Osteoblast (primary cell): Measurements from ENCODE around the gene UNCX. TPM values are rescaled to one million over a fixed set of nuclear protein-coding genes. Genes with fewer than 3 reads are reported as not detected.
"Not testable (repeated sequence)": the region's sequence is repeated elsewhere in the genome, so short reads cannot be mapped to it uniquely, and the experiment has no call there.

ENCODE experiments used
- DNase-seq: peaks from one replicate; pipeline ENCODE4 v3.0.0; 2011; ENCODE audit warnings: low spot score, mixed read lengths; ENCODE audit not compliant: insufficient read length; ENCODE audit errors: missing footprints
- H2AFZ ChIP-seq: 2 replicates; pipeline ENCODE4 v1.6.0; 2011; ENCODE audit warnings: mild to moderate bottlenecking, low read length
- H3K27ac ChIP-seq: 2 replicates; pipeline ENCODE4 v1.5.1; 2011; ENCODE audit warnings: mild to moderate bottlenecking, low read depth, low read length, moderate library complexity
- H3K27me3 ChIP-seq: 2 replicates; pipeline ENCODE4 v1.6.0; 2012; ENCODE audit warnings: mild to moderate bottlenecking, control low read depth, inconsistent platforms, low read length, moderate library complexity; ENCODE audit not compliant: insufficient read depth
- H3K36me3 ChIP-seq: 2 replicates; pipeline ENCODE4 v1.5.1; 2011; ENCODE audit warnings: mild to moderate bottlenecking, low read length, control low read depth, moderate library complexity; ENCODE audit not compliant: insufficient read depth
- H3K4me1 ChIP-seq: 2 replicates; pipeline ENCODE4 v1.5.1; 2011; ENCODE audit warnings: mild to moderate bottlenecking, low read length, control low read depth, moderate library complexity; ENCODE audit not compliant: insufficient read depth
- H3K4me2 ChIP-seq: 2 replicates; pipeline ENCODE4 v1.6.0; 2011; ENCODE audit warnings: mild to moderate bottlenecking, low read length; ENCODE audit not compliant: insufficient read depth
- H3K4me3 ChIP-seq: fragments of 200-600 bp; sonication (generic); 3 replicates; pipeline ENCODE4 v1.5.1; 2012; ENCODE audit warnings: mild to moderate bottlenecking, low read length, inconsistent platforms; ENCODE audit not compliant: insufficient read depth
- H3K79me2 ChIP-seq: 2 replicates; pipeline ENCODE4 v1.6.0; 2012; ENCODE audit warnings: mild to moderate bottlenecking, low read length, control low read depth, inconsistent platforms; ENCODE audit not compliant: insufficient read depth
- H3K9me3 ChIP-seq: 2 replicates; pipeline ENCODE4 v1.5.1; 2011; ENCODE audit warnings: low read depth, low read length, control low read depth
- H4K20me1 ChIP-seq: 2 replicates; pipeline ENCODE4 v1.6.0; 2012; ENCODE audit warnings: mild to moderate bottlenecking, low read length, control low read depth; ENCODE audit not compliant: insufficient read depth
- total RNA-seq: library from RNA; depleted of rRNA; stranded (reverse); fragments of >200 nt; gene quantifications from 2 replicates; pipeline ENCODE4 v1.2.3, GENCODE V29; 2012
- TF ChIP-seq, protein P1 (sequence below): IDR thresholded peaks from 2 replicates; pipeline ENCODE4 v1.5.1; 2011; ENCODE audit warnings: mild to moderate bottlenecking, low read depth, low read length, moderate library complexity; ENCODE audit errors: extremely low read depth

UNCX gene
- total RNA-seq, 1 donor = not detected

DNA sequence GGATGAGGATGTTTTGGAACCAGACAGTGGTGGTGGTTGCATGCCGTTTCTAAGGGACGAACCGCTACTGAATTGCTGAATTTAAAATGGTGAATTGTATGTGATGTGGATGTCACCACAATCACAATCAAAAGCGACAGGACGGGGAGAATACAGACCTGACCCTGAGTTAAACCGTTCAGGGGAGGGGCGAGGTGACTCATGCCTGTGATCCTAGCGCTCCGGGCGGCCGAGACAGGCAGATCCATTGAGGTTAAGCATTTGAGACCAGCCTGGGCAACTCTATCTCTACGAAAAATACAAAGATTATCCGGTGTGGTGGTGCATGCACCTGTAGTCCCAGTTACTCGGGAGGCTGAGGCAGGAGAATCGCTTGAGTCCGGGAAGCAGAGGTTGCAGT lies 46.4 kb downstream of the UNCX start:
- TF ChIP-seq, protein P1, sequence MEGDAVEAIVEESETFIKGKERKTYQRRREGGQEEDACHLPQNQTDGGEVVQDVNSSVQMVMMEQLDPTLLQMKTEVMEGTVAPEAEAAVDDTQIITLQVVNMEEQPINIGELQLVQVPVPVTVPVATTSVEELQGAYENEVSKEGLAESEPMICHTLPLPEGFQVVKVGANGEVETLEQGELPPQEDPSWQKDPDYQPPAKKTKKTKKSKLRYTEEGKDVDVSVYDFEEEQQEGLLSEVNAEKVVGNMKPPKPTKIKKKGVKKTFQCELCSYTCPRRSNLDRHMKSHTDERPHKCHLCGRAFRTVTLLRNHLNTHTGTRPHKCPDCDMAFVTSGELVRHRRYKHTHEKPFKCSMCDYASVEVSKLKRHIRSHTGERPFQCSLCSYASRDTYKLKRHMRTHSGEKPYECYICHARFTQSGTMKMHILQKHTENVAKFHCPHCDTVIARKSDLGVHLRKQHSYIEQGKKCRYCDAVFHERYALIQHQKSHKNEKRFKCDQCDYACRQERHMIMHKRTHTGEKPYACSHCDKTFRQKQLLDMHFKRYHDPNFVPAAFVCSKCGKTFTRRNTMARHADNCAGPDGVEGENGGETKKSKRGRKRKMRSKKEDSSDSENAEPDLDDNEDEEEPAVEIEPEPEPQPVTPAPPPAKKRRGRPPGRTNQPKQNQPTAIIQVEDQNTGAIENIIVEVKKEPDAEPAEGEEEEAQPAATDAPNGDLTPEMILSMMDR = no peak

DNA sequence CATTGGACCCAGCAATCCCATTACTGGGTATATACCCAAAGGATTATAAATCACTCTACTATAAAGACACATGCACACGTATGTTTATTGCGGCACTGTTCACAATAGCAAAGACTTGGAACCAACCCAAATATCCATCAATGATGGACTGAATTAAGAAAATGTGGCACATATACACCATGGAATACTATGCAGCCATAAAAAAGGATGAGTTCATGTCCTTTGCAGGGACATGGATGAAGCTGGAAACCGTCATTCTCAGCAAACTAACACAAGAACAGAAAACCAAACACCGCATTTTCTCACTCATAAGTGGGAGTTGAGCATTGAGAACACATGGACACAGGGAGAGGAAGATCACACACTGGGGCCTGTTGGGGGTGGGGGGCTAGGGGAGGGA lies 47.2 kb downstream of the UNCX start:
- H3K27me3 ChIP-seq = peaks cover 15% of the 10 kb centered on the region
- not testable (repeated sequence) for H3K36me3 ChIP-seq, H2AFZ ChIP-seq, H3K4me1 ChIP-seq, H3K4me3 ChIP-seq, DNase-seq, H3K27ac ChIP-seq, H4K20me1 ChIP-seq, H3K9me3 ChIP-seq, H3K79me2 ChIP-seq, H3K4me2 ChIP-seq

More for the DNA sequence above, 46.4 kb downstream of the UNCX start:
- no peak overlapping the region for H3K4me3 ChIP-seq
- H3K4me2 ChIP-seq = no peak overlapping the region
- H3K27me3 ChIP-seq = peaks cover 15% of the 10 kb centered on the region
- H3K4me1 ChIP-seq = no peaks in the 10 kb centered on the region
- H3K79me2 ChIP-seq = no peaks in the 10 kb centered on the region
- H3K9me3 ChIP-seq = no peaks in the 10 kb centered on the region
- no peak for DNase-seq
- H2AFZ ChIP-seq = no peak overlapping the region
- H3K36me3 ChIP-seq = no peaks in the 10 kb centered on the region
- H4K20me1 ChIP-seq = no peaks in the 10 kb centered on the region
- H3K27ac ChIP-seq = no peak overlapping the region

DNA sequence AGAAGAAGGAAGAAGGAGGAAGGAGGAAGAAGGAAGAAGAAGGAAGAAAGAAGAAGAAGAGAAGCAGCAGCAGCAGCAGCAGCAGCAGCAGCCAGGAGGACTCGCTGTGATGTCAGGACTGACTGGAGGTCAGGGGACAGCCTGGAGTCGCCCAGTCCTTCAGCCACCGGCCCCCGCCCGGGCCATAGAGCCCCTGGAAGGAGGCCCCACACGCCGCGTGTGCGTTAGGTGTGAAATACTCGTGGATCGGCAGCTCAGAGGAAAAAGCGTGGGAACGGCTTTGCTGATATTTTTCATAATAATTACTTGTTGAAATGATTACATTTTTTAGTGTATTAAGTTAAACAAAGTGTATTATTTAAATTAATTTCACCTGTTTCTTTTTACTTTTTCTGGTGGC lies 48.4 kb downstream of the UNCX start:
- Histone ChIP-seq H3K27ac (no peak overlapping the region), H3K4me1 (no peaks in the 10 kb centered on the region), H4K20me1 (no peaks in the 10 kb centered on the region), H3K9me3 (no peaks in the 10 kb centered on the region), H3K36me3 (no peaks in the 10 kb centered on the region), H2AFZ (no peak overlapping the region), H3K4me3 (no peak overlapping the region), H3K4me2 (no peak overlapping the region), H3K27me3 (peaks cover 4% of the 10 kb centered on the region), H3K79me2 (no peaks in the 10 kb centered on the region)
- DNase-seq = no peak
- TF ChIP-seq, protein P1 = no peak

DNA sequence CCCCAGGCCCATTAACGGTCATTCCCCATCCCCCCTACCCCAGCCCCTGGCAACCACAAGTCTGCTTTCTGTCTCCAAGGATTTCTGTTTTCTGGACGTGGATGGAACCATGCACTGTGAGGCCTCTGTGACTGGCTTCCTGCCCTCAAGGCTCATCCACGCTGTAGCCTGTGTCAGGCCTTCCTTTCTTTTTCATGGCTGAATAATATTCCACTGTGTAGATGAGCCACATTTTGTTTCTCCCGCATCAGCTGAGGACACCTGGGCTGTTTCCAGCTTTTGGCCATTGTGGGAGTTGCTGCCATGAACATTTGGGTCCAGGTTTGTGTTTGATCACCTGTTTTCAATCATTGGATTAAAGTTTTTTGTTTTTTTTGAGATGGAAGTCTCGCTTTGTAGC lies 50.0 kb downstream of the UNCX start:
- H3K79me2 ChIP-seq = no peaks in the 10 kb centered on the region
- H3K9me3 ChIP-seq = no peaks in the 10 kb centered on the region
- no peaks in the 10 kb centered on the region for H3K27me3 ChIP-seq
- no peaks in the 10 kb centered on the region for H3K4me1 ChIP-seq
- H2AFZ ChIP-seq = no peak overlapping the region
- no peaks in the 10 kb centered on the region for H4K20me1 ChIP-seq
- no peaks in the 10 kb centered on the region for H3K36me3 ChIP-seq
- TF ChIP-seq, protein P1 = no peak
- H3K27ac ChIP-seq = no peak overlapping the region
- H3K4me2 ChIP-seq = no peak overlapping the region
- no peak overlapping the region for H3K4me3 ChIP-seq
- DNase-seq = no peak
